ENCODE measurements around the gene DUSP10.

DNA sequence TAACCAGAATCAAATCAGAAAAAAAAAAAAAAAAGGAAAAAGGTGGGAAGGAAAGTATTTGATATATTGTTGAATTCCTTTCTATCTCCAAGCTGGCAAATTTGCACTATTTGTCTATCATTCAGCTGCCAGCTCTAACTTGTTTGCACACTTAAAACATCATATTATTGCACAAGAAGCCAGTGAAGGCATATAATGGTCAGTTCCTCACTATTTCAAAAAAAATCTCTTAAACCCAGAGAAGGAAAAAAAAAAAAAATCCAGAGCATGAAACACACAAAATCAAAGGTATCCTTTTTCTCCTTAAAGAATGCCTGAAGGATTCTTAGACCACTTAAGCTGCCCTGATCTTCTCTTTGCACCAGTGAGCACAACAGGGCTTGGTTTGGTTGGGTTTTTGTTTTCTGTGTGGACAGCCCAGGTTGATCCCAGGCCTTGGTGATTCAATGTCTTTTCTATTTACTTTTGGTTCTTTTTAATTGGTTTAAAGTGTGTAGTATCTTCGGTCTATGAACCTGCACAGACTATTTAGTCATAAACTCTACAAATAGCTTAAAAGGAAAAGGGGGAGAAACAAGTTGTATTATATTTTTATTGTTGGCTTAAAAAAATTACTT, 40.2 kb downstream of the DUSP10 start:
- TF ChIP-seq, protein P1, sequence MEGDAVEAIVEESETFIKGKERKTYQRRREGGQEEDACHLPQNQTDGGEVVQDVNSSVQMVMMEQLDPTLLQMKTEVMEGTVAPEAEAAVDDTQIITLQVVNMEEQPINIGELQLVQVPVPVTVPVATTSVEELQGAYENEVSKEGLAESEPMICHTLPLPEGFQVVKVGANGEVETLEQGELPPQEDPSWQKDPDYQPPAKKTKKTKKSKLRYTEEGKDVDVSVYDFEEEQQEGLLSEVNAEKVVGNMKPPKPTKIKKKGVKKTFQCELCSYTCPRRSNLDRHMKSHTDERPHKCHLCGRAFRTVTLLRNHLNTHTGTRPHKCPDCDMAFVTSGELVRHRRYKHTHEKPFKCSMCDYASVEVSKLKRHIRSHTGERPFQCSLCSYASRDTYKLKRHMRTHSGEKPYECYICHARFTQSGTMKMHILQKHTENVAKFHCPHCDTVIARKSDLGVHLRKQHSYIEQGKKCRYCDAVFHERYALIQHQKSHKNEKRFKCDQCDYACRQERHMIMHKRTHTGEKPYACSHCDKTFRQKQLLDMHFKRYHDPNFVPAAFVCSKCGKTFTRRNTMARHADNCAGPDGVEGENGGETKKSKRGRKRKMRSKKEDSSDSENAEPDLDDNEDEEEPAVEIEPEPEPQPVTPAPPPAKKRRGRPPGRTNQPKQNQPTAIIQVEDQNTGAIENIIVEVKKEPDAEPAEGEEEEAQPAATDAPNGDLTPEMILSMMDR (IDR thresholded peaks at IDR 0.05), result no peak
- TF ChIP-seq POLR2A (IDR thresholded peaks at IDR 0.05), result no peak

Data from vagina (tissue), 2 donors.